ENCODE results near the gene MLLT3. TPM values are rescaled to one million over a fixed set of nuclear protein-coding genes. Genes with fewer than 3 reads are reported as not detected.

MLLT3 gene
- total and polyA plus RNA-seq, 2 of the 8 experiments (the other 6 are each of a cell fraction or from before 2014, with no cell fraction given), result 5.9 to 9.6 TPM

DNA sequence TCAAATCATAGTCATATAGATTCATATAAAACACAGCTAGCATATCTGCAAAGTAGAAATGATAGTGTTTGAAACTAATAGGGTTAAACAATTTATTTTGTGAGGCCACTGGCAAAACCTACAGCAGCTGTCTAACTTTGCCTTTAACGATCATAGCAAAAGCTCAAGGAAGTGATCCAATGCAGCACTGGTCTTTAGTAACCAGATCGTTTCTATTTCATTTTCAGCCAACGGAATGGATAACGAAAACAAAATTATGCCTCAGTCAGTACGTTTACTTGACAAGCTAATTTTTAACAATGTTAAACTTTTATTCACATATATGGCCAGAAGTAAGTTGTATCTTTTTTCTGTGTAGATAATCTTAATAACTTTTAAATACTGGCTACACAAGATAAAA lies 17.7 kb downstream of the MLLT3 start (continued):
- TF ChIP-seq, protein P1, sequence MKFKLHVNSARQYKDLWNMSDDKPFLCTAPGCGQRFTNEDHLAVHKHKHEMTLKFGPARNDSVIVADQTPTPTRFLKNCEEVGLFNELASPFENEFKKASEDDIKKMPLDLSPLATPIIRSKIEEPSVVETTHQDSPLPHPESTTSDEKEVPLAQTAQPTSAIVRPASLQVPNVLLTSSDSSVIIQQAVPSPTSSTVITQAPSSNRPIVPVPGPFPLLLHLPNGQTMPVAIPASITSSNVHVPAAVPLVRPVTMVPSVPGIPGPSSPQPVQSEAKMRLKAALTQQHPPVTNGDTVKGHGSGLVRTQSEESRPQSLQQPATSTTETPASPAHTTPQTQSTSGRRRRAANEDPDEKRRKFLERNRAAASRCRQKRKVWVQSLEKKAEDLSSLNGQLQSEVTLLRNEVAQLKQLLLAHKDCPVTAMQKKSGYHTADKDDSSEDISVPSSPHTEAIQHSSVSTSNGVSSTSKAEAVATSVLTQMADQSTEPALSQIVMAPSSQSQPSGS (IDR thresholded peaks at IDR 0.05; ENCODE audit: low read length), result no peak
- no peak for TF ChIP-seq SUZ12 (IDR thresholded peaks at IDR 0.05; ENCODE audit: low read length)
- no peak for TF ChIP-seq EGR1 (IDR thresholded peaks at IDR 0.05; ENCODE audit: borderline replicate concordance, low read depth, low read length)

Data from H1 (cell line).